ENCODE results near the gene MYCBPAP. TPM values are rescaled to one million over a fixed set of nuclear protein-coding genes. Genes with fewer than 3 reads are reported as not detected.

MYCBPAP gene
- total RNA-seq, 1 experiment from 2014 or later = 2.7 TPM

GRCh38 chr17:50502301-50502990 is 5.8 kb upstream of the MYCBPAP start:
- peaks cover 15% of the 10 kb centered on the region for H3K4me1 Mint-ChIP-seq (ENCODE audit: low read depth, unreplicated experiment)
- intact Hi-C loops (cut with micrococcal nuclease; ENCODE audit: unreplicated experiment) = no loop called here
- TF ChIP-seq CTCF (IDR thresholded peaks at IDR 0.05; ENCODE audit: insufficient read depth in 1 of 2, low read depth in 1 of 2, low read length in 1 of 2, severe bottlenecking in 1 of 2, unreplicated experiment in 1 of 2) = no peak
- POLR2A ChIA-PET = interaction anchor here (0.7 kb wide), 1 partner anchor 21 kb away, joined by 3 read pairs; no protein-coding TSS in a partner anchor
- no TSS peak for BruUV-seq (replicated peaks)
- H3K4me1 ChIP-seq = peaks cover 20% of the 10 kb centered on the region
- H3K4me3 Mint-ChIP-seq (ENCODE audit: unreplicated experiment) = no peak overlapping the region
- CTCF ChIA-PET = interaction anchor here (0.6 to 2.5 kb wide), 12 partner anchors 9 to 738 kb away, joined by 3 to 9 read pairs (median 5); partner anchors contain the start of genes EPN3, FAM117A and LRRC59
- no peaks in the 10 kb centered on the region for H3K9me3 ChIP-seq
- H3K36me3 ChIP-seq (ENCODE audit: control insufficient read depth, insufficient read depth, low read length) = no peaks in the 10 kb centered on the region
- no peaks in the 10 kb centered on the region for H3K27me3 ChIP-seq (replicated peaks; ENCODE audit: control insufficient read depth, insufficient read depth, low read length)
- H3K27me3 Mint-ChIP-seq (ENCODE audit: insufficient read depth, unreplicated experiment) = no peaks in the 10 kb centered on the region
- H3K27ac Mint-ChIP-seq (ENCODE audit: unreplicated experiment) = no peak overlapping the region
- no peaks in the 10 kb centered on the region for H3K9me3 Mint-ChIP-seq (ENCODE audit: unreplicated experiment)
- DNase-seq = no peak
- H3K36me3 Mint-ChIP-seq (ENCODE audit: insufficient read depth, unreplicated experiment) = peaks cover under 1% of the 10 kb centered on the region
- H3K4me3 ChIP-seq (ENCODE audit: low read depth, low read length) = no peak overlapping the region

- POLR2A ChIA-PET = no interaction called here
- H3K27ac Mint-ChIP-seq (ENCODE audit: unreplicated experiment) = no peak overlapping the region
These were observed 2.6 kb upstream of the MYCBPAP start for GRCh38 chr17:50505591-50506130.

More at GRCh38 chr17:50505591-50506130, 2.6 kb upstream of the MYCBPAP start:
- no peak overlapping the region for H3K4me3 Mint-ChIP-seq (ENCODE audit: unreplicated experiment)
- Histone ChIP-seq H3K4me1 (peaks cover 16% of the 10 kb centered on the region), H3K27me3 (replicated peaks; ENCODE audit: control insufficient read depth, insufficient read depth, low read length) (no peaks in the 10 kb centered on the region), H3K9me3 (no peaks in the 10 kb centered on the region), H3K36me3 (ENCODE audit: control insufficient read depth, insufficient read depth, low read length) (no peaks in the 10 kb centered on the region), H3K4me3 (ENCODE audit: low read depth, low read length) (no peak overlapping the region)
- peaks cover 15% of the 10 kb centered on the region for H3K4me1 Mint-ChIP-seq (ENCODE audit: low read depth, unreplicated experiment)
- CTCF ChIA-PET = interaction anchor here (0.7 to 1.7 kb wide), 5 partner anchors 26 to 1191 kb away, joined by 3 to 8 read pairs (median 3); partner anchors contain the start of gene LRRC59
- no TSS peak for BruUV-seq (replicated peaks)
- peaks cover 11% of the 10 kb centered on the region for H3K36me3 Mint-ChIP-seq (ENCODE audit: insufficient read depth, unreplicated experiment)
- TF ChIP-seq CTCF (IDR thresholded peaks at IDR 0.05; ENCODE audit: insufficient read depth in 1 of 2, low read depth in 1 of 2, low read length in 1 of 2, severe bottlenecking in 1 of 2, unreplicated experiment in 1 of 2) = no peak
- H3K27me3 Mint-ChIP-seq (ENCODE audit: insufficient read depth, unreplicated experiment) = no peaks in the 10 kb centered on the region
- no peaks in the 10 kb centered on the region for H3K9me3 Mint-ChIP-seq (ENCODE audit: unreplicated experiment)
- no peak for DNase-seq
- intact Hi-C loops (cut with micrococcal nuclease; ENCODE audit: unreplicated experiment) = loop anchor here (2.0 kb wide), 1 partner anchor 37 kb away; no protein-coding TSS in a partner anchor
